ENCODE measurements around the gene UBL4A. TPM values are rescaled to one million over a fixed set of nuclear protein-coding genes. Genes with fewer than 3 reads are reported as not detected.

The UBL4A gene
- total and polyA plus RNA-seq, 9 of the 15 experiments (the other 6 are each of a cell fraction or from before 2014, with no cell fraction given), result 15.2 to 140 (median 100) TPM

DNA sequence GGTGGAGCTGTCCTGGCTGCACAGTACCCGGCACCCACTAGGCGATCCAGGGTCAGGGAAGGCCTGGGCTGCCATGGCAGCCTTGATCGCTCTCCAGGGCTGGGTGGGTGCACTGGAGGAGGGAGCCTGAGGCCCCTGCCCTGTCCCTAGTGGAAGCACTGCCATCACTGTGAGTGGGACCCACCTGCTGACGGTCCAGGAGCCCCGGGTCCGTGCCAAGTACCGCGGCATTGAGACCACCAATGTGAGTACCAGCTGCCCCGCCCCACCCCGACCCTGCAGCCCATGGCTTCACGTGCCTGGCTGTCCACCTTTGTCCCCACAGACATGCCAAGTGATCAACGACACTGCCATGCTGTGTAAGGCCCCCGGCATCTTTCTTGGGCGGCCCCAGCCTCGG lies 19.5 kb downstream of the UBL4A start (continued):
- TF ChIP-seq, protein P1, sequence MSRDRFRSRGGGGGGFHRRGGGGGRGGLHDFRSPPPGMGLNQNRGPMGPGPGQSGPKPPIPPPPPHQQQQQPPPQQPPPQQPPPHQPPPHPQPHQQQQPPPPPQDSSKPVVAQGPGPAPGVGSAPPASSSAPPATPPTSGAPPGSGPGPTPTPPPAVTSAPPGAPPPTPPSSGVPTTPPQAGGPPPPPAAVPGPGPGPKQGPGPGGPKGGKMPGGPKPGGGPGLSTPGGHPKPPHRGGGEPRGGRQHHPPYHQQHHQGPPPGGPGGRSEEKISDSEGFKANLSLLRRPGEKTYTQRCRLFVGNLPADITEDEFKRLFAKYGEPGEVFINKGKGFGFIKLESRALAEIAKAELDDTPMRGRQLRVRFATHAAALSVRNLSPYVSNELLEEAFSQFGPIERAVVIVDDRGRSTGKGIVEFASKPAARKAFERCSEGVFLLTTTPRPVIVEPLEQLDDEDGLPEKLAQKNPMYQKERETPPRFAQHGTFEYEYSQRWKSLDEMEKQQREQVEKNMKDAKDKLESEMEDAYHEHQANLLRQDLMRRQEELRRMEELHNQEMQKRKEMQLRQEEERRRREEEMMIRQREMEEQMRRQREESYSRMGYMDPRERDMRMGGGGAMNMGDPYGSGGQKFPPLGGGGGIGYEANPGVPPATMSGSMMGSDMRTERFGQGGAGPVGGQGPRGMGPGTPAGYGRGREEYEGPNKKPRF (IDR thresholded peaks at IDR 0.05; ENCODE audit: low read depth, low read length), result no peak
- no peak for TF ChIP-seq TGIF2 (CRISPR knock-in tag; IDR thresholded peaks at IDR 0.05)
- TF ChIP-seq ETV5 (CRISPR knock-in tag; IDR thresholded peaks at IDR 0.05; ENCODE audit: low read depth), result no peak
- no peak for TF ChIP-seq CSDE1 (IDR thresholded peaks at IDR 0.05)
- no peak for TF ChIP-seq RFX5 (IDR thresholded peaks at IDR 0.05; ENCODE audit: low read depth, low read length)
- no peak for TF ChIP-seq CXXC5 (CRISPR knock-in tag; IDR thresholded peaks at IDR 0.05)
- no peak for TF ChIP-seq TFE3 (CRISPR knock-in tag; IDR thresholded peaks at IDR 0.05)
- TF ChIP-seq KAT8 (IDR thresholded peaks at IDR 0.05; ENCODE audit: low read depth), result no peak
- no peak for TF ChIP-seq MYC (IDR thresholded peaks at IDR 0.05; ENCODE audit: low read depth, low read length)
- no peak for TF ChIP-seq MYC (CRISPR knock-in tag; IDR thresholded peaks at IDR 0.05; ENCODE audit: borderline replicate concordance, low read depth)
